Effector CD8-positive, alpha-beta T cell (primary cell): ENCODE measurements around the gene IGFBP4.

Experiments used
- DNase-seq: peaks from one replicate; lab custom pipeline; 2025; lab: John Stamatoyannopoulos, UW

Gene IGFBP4

GRCh38 chr17:40471846-40472732 lies 28.8 kb downstream of the IGFBP4 start:
- DNase-seq, result no peak

GRCh38 chr17:40472733-40473452 lies 29.6 kb downstream of the IGFBP4 start:
- no peak for DNase-seq

GRCh38 chr17:40473573-40474365 lies 30.5 kb downstream of the IGFBP4 start:
- no peak for DNase-seq

- no peak for DNase-seq
Observed at GRCh38 chr17:40474419-40475002, 31.3 kb downstream of the IGFBP4 start.

- DNase-seq, result no peak
Observed at GRCh38 chr17:40475234-40475908, 32.1 kb downstream of the IGFBP4 start.

GRCh38 chr17:40477796-40478195 lies 34.5 kb downstream of the IGFBP4 start:
- no peak for DNase-seq

- no peak for DNase-seq
Observed at GRCh38 chr17:40478486-40478885, 35.2 kb downstream of the IGFBP4 start.

GRCh38 chr17:40479754-40480480 lies 36.7 kb downstream of the IGFBP4 start:
- DNase-seq, result no peak

- peak; percentile 48 for DNase-seq
Observed at GRCh38 chr17:40480501-40481003, 37.3 kb downstream of the IGFBP4 start.

GRCh38 chr17:40481106-40481505 lies 37.9 kb downstream of the IGFBP4 start:
- DNase-seq, result no peak

GRCh38 chr17:40482722-40483121 lies 39.5 kb downstream of the IGFBP4 start:
- no peak for DNase-seq

- no peak for DNase-seq
Observed at GRCh38 chr17:40483679-40484078, 40.4 kb downstream of the IGFBP4 start.

- no peak for DNase-seq
Observed at GRCh38 chr17:40484285-40484972, 41.2 kb downstream of the IGFBP4 start.

- DNase-seq, result no peak
Observed at GRCh38 chr17:40484973-40485530, 41.8 kb downstream of the IGFBP4 start.

- DNase-seq, result no peak
Observed at GRCh38 chr17:40485851-40486521, 42.7 kb downstream of the IGFBP4 start.

- DNase-seq, result no peak
Observed at GRCh38 chr17:40486522-40487370, 43.5 kb downstream of the IGFBP4 start.

- no peak for DNase-seq
Observed at GRCh38 chr17:40487371-40488020, 44.2 kb downstream of the IGFBP4 start.
